GM12891 (cell line): ENCODE data around the gene AMMECR1. TPM values are rescaled to one million over a fixed set of nuclear protein-coding genes. Genes with fewer than 3 reads are reported as not detected.
A peak's percentile ranks its signal among the peaks of the same experiment; 100 is the strongest.
"Not testable (repeated sequence)": the region's sequence is repeated elsewhere in the genome, so short reads cannot be mapped to it uniquely, and the experiment has no call there.

Source experiments
- DNase-seq: peaks from one replicate; pipeline ENCODE4 v3.0.0; 2011; ENCODE audit warnings: low spot score; ENCODE audit not compliant: insufficient read length
- FAIRE-seq: peaks from 2 replicates; lab custom pipeline; 2011; peaks lifted over from hg19 to GRCh38; lab: Jason Lieb, UNC
- PAX5 ChIP-seq: IDR thresholded peaks from 2 replicates; pipeline ENCODE4 v1.6.1; 2011; ENCODE audit warnings: low read length, moderate library complexity, mild to moderate bottlenecking; ENCODE audit not compliant: insufficient read depth, severe bottlenecking
- POLR2A ChIP-seq: IDR thresholded peaks from 2 replicates; pipeline ENCODE4 v1.6.1; 2011; ENCODE audit warnings: low read depth, low read length, control low read depth
- POLR2AphosphoS5 ChIP-seq: IDR thresholded peaks from 2 replicates; pipeline ENCODE4 v1.6.1; 2011; ENCODE audit warnings: low read depth, low read length, control low read depth
- POU2F2 ChIP-seq: IDR thresholded peaks from 2 replicates; pipeline ENCODE4 v1.6.1; 2011; ENCODE audit warnings: low read depth, mild to moderate bottlenecking, control low read depth, low read length, moderate library complexity
- SPI1 ChIP-seq: IDR thresholded peaks from 2 replicates; pipeline ENCODE4 v1.6.1; 2011; ENCODE audit warnings: low read depth, low read length, control low read depth
- TAF1 ChIP-seq: IDR thresholded peaks from 2 replicates; pipeline ENCODE4 v1.6.1; 2011; ENCODE audit warnings: low read depth, low read length, control low read depth
- polyA plus RNA-seq: library from polyadenylated mRNA; unstranded; fragments of >200 nt; gene quantifications from one replicate; pipeline ENCODE4 v1.2.1, GENCODE V29; 2012; ENCODE audit warnings: low read depth, missing spikeins, inconsistent platforms; ENCODE audit not compliant: missing spikeins

The AMMECR1 gene
- 5.5 TPM for polyA plus RNA-seq

- DNase-seq (peak; percentile 46), FAIRE-seq (peak; percentile 98)
- TF ChIP-seq PAX5, result no peak
- peak; percentile 84 for TF ChIP-seq POLR2AphosphoS5
- peak; percentile 86 for TF ChIP-seq POLR2A
- TF ChIP-seq TAF1, result peak; percentile 88
These were observed at the start of gene AMMECR1 for GRCh38 chrX:110317820-110318663. TSS of gene AMMECR1 (minus strand) at chrX:110318085. CDS start at chrX:110318071, 14 bp downstream.

DNA sequence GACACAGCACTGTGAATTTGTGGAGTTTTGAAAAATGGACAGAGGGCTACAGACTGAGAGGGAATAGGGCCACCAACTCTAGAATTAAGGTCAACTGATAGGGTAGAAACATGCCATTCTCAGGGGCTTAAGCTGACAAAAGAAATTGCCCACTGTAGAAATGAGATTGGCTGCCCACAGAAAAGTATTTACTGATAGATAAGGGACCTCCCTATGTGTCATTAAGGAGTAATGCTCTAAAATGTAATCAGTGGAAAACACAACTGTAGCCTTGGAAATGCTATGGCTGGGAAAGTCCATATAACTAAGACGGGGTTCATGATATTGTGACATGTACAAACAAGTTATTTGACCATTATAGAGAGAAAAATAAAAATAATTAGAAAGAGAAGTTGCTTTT, 45.4 kb upstream of the AMMECR1 start:
- no peak for DNase-seq
- no peak for FAIRE-seq
- TF ChIP-seq POLR2A, result no peak
- TF ChIP-seq PAX5, result no peak
- no peak for TF ChIP-seq TAF1
- no peak for TF ChIP-seq POLR2AphosphoS5

DNA sequence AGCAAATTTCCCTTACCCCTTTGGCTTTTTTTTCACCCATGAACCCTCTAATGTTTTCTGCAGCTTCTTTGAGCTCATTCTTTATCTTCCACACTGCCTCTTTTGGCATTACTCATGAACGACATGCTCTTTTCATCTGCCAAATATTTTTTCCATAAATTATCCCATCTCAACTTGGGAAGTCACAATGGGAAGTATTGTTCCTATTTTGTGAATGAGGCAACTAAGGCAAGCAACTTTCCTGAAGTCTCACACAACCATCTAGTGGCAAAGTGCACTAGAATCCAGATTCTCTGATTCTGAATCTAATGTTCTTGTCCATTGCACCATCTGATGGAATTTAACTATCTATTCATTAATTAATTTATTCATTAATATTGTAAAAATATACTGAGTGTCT, 41.4 kb upstream of the AMMECR1 start:
- no peak for FAIRE-seq
- no peak for DNase-seq
- TF ChIP-seq POLR2A (no peak), PAX5 (no peak), TAF1 (no peak), POLR2AphosphoS5 (no peak), POU2F2 (no peak), SPI1 (no peak)

- no peak for FAIRE-seq
- DNase-seq, result no peak
- TF ChIP-seq POLR2AphosphoS5, result no peak
- no peak for TF ChIP-seq TAF1
- no peak for TF ChIP-seq PAX5
- no peak for TF ChIP-seq POLR2A
- no peak for TF ChIP-seq SPI1
- no peak for TF ChIP-seq POU2F2
These were observed 40.7 kb upstream of the AMMECR1 start, which contains the start of gene RTL9 for GRCh38 chrX:110358548-110358947. TSS of gene RTL9 (plus strand) at chrX:110358848. CDS start at chrX:110450618, 91,770 bp downstream.

DNA sequence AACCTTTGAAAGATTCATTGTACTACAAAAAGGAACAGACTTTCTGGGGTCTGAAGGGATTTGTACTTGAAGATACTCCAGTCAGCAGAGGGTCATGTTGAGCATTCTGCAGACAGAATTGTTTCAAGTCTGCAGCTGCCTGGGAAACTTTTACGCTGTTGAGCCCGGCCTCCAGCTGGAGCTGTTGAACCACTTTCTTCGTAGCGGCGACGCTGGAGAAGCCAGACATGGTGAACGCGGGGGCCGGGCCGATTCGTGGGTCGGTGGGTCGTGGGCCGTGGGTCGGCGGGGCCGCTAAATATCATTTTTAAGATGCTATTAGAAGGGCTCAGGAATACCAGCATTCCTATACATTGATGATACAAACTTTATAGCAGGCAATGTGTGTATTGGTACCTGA, 28.8 kb upstream of the AMMECR1 start:
- DNase-seq, result no peak
- TF ChIP-seq POU2F2 (no peak), POLR2A (no peak), PAX5 (no peak), POLR2AphosphoS5 (no peak), TAF1 (no peak), SPI1 (no peak)
- no peak for FAIRE-seq

DNA sequence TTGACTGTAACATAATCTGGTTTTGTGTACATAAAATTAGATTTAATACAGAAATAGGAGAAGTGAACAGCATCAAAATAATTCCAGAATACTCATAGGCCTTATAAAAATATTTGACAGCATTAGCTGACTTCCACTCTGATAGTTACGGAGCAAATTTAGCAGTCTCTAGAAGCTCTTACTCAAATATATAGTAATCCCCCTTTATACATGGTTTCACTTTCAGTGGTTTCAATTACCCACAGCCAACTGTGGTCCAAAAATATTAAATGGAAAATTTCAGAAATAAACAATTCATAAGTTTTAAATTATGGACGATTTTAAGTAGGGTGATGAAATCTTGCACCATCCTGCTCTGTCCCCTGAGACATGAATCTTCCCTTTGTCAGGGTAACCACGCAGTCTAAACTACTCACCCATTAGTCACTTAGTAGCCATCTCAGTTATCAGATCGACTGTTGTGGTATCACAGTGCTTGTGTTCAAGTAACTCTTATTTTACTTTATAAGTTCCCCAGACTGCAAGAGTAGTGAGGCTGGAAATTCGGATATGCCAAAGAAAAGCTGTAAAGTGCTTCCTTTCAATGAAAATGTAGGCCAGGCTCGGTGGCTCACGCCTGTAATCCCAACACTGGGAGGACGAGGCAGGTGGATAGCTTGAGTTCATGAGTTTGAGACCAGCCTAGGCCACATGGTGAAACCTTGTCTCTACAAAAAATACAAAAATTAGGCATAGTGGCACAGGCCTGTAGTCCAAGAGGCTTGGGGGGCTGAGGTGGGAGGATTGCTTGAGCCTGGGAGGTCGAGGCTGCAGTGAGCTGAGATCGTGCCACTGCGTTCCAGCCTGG, 23.5 kb upstream of the AMMECR1 start:
- TF ChIP-seq POU2F2 (no peak), POLR2AphosphoS5 (no peak), POLR2A (no peak), PAX5 (no peak), TAF1 (no peak), SPI1 (no peak)
- FAIRE-seq (peak; percentile 23), DNase-seq (no peak)

- no peak for DNase-seq
- no peak for FAIRE-seq
- TF ChIP-seq SPI1, result no peak
- TF ChIP-seq POLR2AphosphoS5, result no peak
- no peak for TF ChIP-seq POU2F2
- no peak for TF ChIP-seq TAF1
- no peak for TF ChIP-seq PAX5
- no peak for TF ChIP-seq POLR2A
These were observed 21.1 kb upstream of the AMMECR1 start for GRCh38 chrX:110338935-110339334.

DNA sequence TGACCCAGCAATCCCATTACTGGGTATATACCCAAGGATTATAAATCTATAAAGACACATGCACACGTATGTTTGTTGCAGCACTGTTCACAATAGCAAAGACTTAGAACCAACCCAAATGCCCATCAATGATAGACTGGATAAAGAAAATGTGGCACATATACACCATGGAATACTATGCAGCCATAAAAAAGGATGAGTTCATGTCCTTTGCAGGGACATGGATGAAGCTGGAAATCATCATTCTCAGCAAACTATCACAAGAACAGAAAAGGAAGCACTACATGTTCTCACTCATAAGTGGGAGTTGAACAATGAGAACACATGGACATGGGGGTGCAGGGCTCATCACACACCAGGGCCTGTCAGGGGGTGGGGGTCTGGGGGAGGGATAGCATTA, 15.6 kb upstream of the AMMECR1 start:
- not testable (repeated sequence) for FAIRE-seq, DNase-seq

GRCh38 chrX:110331444-110332030, 13.7 kb upstream of the AMMECR1 start:
- no peak for TF ChIP-seq TAF1
- TF ChIP-seq SPI1, result peak; percentile 56
- no peak for DNase-seq
- FAIRE-seq, result peak; percentile 45

GRCh38 chrX:110328613-110329012, 10.7 kb upstream of the AMMECR1 start:
- FAIRE-seq, DNase-seq: not testable (repeated sequence)
